Pancreas (tissue), 10 donors: ENCODE measurements around the gene BCO1. TPM values are rescaled to one million over a fixed set of nuclear protein-coding genes. Genes with fewer than 3 reads are reported as not detected.

ENCODE experiments used
- ATAC-seq, 4 donors: fragments of 200-7000 bp; cut with Tn5 transposase; one replicate each; pipeline versions ENCODE4 v1.8.0 to v1.9.1; 2020; ENCODE audit warnings: mild to moderate bottlenecking in 4 of 4, moderate library complexity in 4 of 4
- DNase-seq, 6 donors: peaks; one replicate each; pipeline ENCODE4 v3.0.0-alpha.2; 2020
- FAIRE-seq: peaks from 2 replicates; lab custom pipeline; 2012; peaks lifted over from hg19 to GRCh38; lab: Jason Lieb, UNC
- H3K27ac ChIP-seq, 4 donors: fragments of 200-600 bp; sonication (generic); 1 replicate in 3 of 4; 2 replicates in 1 of 4; pipeline versions ENCODE4 v1.5.0 to v1.8.0; 2020
- H3K27me3 ChIP-seq, 4 donors: fragments of 200-600 bp; one replicate each; pipeline ENCODE4 v1.8.0; 2021
- H3K36me3 ChIP-seq, 3 donors: fragments of 200-600 bp; sonication (generic) in 1 of 3; one replicate each; pipeline versions ENCODE4 v1.5.0 to v1.8.0; 2020 to 2021
- H3K4me1 ChIP-seq, 3 donors: fragments of 200-600 bp; one replicate each; pipeline ENCODE4 v1.8.0; 2021
- H3K4me3 ChIP-seq, 4 donors: fragments of 200-600 bp; sonication (generic) in 2 of 4; one replicate each; pipeline versions ENCODE4 v1.5.0 to v1.8.0; 2020 to 2021
- H3K9me3 ChIP-seq, 4 donors: fragments of 200-600 bp; one replicate each; pipeline ENCODE4 v1.8.0; 2021
- WGBS, 2 donors: extraction: QIAGEN DNeasy Blood & Tissue Kit; methylation state at CpG; one replicate each; pipeline ENCODE4 v1.1.7; 2013; 5-methylcytosine and 5-hydroxymethylcytosine counted together
- intact Hi-C, 3 donors: fragments of 100-400 bp; cut with DNase I; formaldehyde crosslinking; loops; one replicate each; pipeline versions ENCODE4 v1.11.1 to v1.14.2; 2022
- polyA plus RNA-seq, 2 donors: library from polyadenylated mRNA; stranded (reverse); fragments of 200-250 nt; gene quantifications; one replicate each; pipeline ENCODE4 v1.2.3, GENCODE V29; 2013
- total RNA-seq, 6 donors: library from RNA; stranded (reverse); fragmentation: NEBNext Ultra II Directional in 4 of 6; extraction: Animal tissue kit (Norgen Biotek cat#: 25700) in 4 of 6; gene quantifications; one replicate each; pipeline versions ENCODE4 v1.2.1 to v1.2.4, GENCODE V29; 2021 to 2023
- TF ChIP-seq, protein P1 (sequence below), 4 donors: fragments of 200-600 bp; sonication (generic) in 3 of 4; IDR thresholded peaks; one replicate each; pipeline versions ENCODE4 v1.5.0 to v1.8.0; 2021; ENCODE audit warnings: antibody characterized with exemption in 4 of 4
- donor health status: healthy with polysubstance abuse.
- donor health status: DM: no; HTN: no; CAD: no; lungs with moderate emphysema.
- donor health status: DM: no; HTN: no; CAD: no.
- donor health status: control.
- donor health status: control.
- donor health status: Bipolar disorder and iron deficiency.
- donor health status: DM: yes; HTN: yes; CAD: no.
- donor health status: DM: no; HTN: no; CAD: no.
- donor health status: DM: no; HTN: no; CAD: no.
- donor health status: DM: yes; HTN: yes; CAD: no.

The BCO1 gene
- total and polyA plus RNA-seq, 8 donors: 0.16 to 0.87 (median 0.31) TPM; not detected in 3

- Histone ChIP-seq H3K27me3 (no peaks in the 10 kb centered on the region), H3K4me1 (no peaks in the 10 kb centered on the region), H3K27ac (no peak overlapping the region), H3K4me3 (no peak overlapping the region), H3K9me3 (no peaks in the 10 kb centered on the region), H3K36me3 (no peaks in the 10 kb centered on the region)
- intact Hi-C loops: no loop called here
- FAIRE-seq (no peak), ATAC-seq (no peak), DNase-seq (no peak)
- TF ChIP-seq, protein P1, sequence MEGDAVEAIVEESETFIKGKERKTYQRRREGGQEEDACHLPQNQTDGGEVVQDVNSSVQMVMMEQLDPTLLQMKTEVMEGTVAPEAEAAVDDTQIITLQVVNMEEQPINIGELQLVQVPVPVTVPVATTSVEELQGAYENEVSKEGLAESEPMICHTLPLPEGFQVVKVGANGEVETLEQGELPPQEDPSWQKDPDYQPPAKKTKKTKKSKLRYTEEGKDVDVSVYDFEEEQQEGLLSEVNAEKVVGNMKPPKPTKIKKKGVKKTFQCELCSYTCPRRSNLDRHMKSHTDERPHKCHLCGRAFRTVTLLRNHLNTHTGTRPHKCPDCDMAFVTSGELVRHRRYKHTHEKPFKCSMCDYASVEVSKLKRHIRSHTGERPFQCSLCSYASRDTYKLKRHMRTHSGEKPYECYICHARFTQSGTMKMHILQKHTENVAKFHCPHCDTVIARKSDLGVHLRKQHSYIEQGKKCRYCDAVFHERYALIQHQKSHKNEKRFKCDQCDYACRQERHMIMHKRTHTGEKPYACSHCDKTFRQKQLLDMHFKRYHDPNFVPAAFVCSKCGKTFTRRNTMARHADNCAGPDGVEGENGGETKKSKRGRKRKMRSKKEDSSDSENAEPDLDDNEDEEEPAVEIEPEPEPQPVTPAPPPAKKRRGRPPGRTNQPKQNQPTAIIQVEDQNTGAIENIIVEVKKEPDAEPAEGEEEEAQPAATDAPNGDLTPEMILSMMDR (IDR thresholded peaks at IDR 0.05): no peak
- 46 to 57% methylated on average over 9 of the region's 9 CpGs for WGBS, 2 donors
These were observed 39.9 kb upstream of the BCO1 start for GRCh38 chr16:81198635-81199034.

- Histone ChIP-seq H3K27ac (no peak overlapping the region), H3K27me3 (no peaks in the 10 kb centered on the region), H3K4me1 (no peaks in the 10 kb centered on the region), H3K4me3 (no peak overlapping the region), H3K36me3 (no peaks in the 10 kb centered on the region), H3K9me3 (no peaks in the 10 kb centered on the region)
- FAIRE-seq: no peak
- DNase-seq: peak in 2 of 6 donors; percentile 2 to 11
- intact Hi-C loops: no loop called here
- TF ChIP-seq, protein P1 (IDR thresholded peaks at IDR 0.05): no peak
- WGBS, 2 donors: 29 to 32% methylated on average over 4 of the region's 4 CpGs
- ATAC-seq: peak in 1 of 4 donors; percentile 29
These were observed 37.2 kb upstream of the BCO1 start for GRCh38 chr16:81201267-81201666.

DNA sequence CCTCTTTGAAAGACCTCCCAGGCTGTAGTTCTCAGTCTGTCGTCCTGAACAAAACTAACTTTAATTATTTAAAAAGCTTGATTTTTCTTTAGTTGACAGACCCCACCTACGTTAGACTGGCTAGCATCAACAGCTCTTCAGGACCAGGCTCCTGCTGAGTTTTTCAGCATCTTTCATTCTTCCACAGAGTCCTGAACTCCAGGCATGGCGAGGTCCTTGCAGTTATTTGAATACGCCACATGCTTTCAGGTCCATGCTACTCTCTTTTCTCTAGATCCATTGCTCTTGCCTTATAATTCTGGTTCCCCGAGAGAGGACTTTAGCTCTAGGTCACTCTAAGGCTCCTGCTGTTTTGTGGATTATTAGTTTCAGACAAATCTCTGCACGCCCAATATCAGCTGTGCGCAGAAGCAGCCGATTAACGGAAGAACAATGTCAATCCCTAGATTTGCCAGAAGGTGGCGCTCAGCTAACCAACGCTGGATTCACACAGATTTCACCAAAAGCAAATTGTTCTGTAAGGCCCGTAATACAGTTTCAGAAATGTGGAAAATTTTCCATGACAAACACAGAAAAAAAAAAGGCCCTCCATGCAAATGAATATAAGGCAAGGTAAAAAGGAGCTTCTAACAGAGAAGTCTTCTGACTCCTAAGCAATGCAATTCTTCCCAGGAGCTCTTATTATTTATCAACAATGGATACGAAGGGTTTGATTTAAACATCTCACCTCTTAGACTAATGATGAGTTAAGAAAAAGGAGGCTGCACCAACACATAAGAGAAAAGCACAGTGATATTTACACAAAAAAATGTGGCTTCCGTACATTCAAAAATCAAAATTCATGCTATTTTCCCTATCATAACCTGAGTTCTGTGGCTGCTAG, 33.5 kb upstream of the BCO1 start:
- Histone ChIP-seq H3K4me1 (no peaks in the 10 kb centered on the region), H3K9me3 (no peaks in the 10 kb centered on the region), H3K4me3 (no peak overlapping the region), H3K27ac (no peak overlapping the region), H3K27me3 (no peaks in the 10 kb centered on the region), H3K36me3 (no peaks in the 10 kb centered on the region)
- peak in 2 of 6 donors; percentile 4 to 17 for DNase-seq
- ATAC-seq: peak; percentile 40 to 81 (median 77)
- TF ChIP-seq, protein P1 (IDR thresholded peaks at IDR 0.05): peak in 3 of 4 donors; percentile 25 to 79 (median 77)
- FAIRE-seq: peak; percentile 45
- intact Hi-C loops: no loop called here
- WGBS, 2 donors: 23 to 27% methylated on average over 14 of the region's 14 CpGs

- no peaks in the 10 kb centered on the region for H3K36me3 ChIP-seq
- H3K4me1 ChIP-seq: no peaks in the 10 kb centered on the region
- ATAC-seq (no peak), FAIRE-seq (no peak), DNase-seq (no peak)
- H3K9me3 ChIP-seq: no peaks in the 10 kb centered on the region
- intact Hi-C loops: no loop called here
- no peaks in the 10 kb centered on the region for H3K27me3 ChIP-seq
- H3K4me3 ChIP-seq: no peak overlapping the region
- TF ChIP-seq, protein P1 (IDR thresholded peaks at IDR 0.05): no peak
- no peak overlapping the region for H3K27ac ChIP-seq
- WGBS, 2 donors: 26 to 37% methylated on average over 6 of the region's 6 CpGs
These were observed 31.4 kb upstream of the BCO1 start for GRCh38 chr16:81207076-81207475.

GRCh38 chr16:81210807-81211206, 27.7 kb upstream of the BCO1 start:
- no peak for FAIRE-seq
- ATAC-seq: no peak
- no peaks in the 10 kb centered on the region for H3K36me3 ChIP-seq
- intact Hi-C loops: loop anchor here in 1 of 3 donors (10.0 kb wide), 1 partner anchor 534 kb away; no protein-coding TSS in a partner anchor
- no peaks in the 10 kb centered on the region for H3K9me3 ChIP-seq
- WGBS, 2 donors: 36 to 41% methylated on average over 3 of the region's 3 CpGs
- H3K27me3 ChIP-seq: no peaks in the 10 kb centered on the region
- no peak for DNase-seq
- TF ChIP-seq, protein P1 (IDR thresholded peaks at IDR 0.05): no peak
- H3K4me1 ChIP-seq: no peaks in the 10 kb centered on the region
- H3K4me3 ChIP-seq: no peak overlapping the region
- no peak overlapping the region for H3K27ac ChIP-seq
